Hematopoietic multipotent progenitor cell treated with erythropoietin and hydrocortisone succinate and interleukin-3 and kit ligand, for 4 days (in vitro differentiated cells): ENCODE results near the gene TAF1B.
A peak's percentile ranks its signal among the peaks of the same experiment; 100 is the strongest.

Source experiments
- DNase-seq: peaks from one replicate; pipeline ENCODE4 v3.0.0-alpha.2; 2015

TAF1B gene

DNA sequence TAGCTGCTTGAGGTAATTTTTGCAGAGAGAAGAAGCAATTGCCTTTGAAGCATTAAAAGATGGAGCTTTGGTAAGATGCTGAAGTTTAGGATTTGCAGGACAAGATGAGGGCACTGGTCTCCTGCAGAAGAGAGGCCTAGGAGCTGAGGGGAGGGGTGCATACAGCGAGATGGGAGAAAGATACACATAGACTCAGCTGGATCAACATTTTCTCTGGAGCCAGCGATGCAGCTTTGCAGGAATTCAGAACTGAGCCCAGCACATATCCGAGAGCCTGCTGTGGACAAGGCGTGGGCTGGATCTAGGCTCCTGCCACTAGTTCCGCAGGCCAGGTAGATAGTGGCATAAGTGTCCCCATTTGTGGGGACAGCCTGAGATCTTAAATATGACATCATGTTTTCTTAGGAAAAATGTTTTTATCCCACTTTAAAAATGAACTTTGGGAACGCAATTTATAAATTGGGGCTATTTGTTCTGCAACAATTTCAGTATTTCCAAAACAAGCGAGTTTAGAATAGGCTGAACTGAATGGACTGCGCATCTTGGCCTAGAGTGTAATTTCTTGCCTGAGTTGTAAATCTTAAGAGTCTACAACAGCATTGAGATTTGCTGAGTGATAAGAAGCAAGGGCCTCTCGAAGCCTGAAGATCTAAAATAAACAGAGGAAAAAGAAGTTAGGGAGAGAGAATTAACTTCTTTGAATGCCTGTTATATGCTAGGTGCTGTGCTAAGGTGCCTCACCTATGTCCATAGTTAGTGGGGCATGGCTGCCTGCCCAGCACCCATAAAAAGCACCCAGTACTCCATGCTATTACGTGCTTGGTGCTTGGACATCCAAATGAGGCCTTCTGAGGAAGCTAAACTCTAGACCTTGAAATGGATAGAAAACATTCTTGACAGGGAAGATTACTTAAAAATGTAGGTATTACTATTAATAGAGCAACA, 125.6 kb downstream of the TAF1B start:
- no peak for DNase-seq

DNA sequence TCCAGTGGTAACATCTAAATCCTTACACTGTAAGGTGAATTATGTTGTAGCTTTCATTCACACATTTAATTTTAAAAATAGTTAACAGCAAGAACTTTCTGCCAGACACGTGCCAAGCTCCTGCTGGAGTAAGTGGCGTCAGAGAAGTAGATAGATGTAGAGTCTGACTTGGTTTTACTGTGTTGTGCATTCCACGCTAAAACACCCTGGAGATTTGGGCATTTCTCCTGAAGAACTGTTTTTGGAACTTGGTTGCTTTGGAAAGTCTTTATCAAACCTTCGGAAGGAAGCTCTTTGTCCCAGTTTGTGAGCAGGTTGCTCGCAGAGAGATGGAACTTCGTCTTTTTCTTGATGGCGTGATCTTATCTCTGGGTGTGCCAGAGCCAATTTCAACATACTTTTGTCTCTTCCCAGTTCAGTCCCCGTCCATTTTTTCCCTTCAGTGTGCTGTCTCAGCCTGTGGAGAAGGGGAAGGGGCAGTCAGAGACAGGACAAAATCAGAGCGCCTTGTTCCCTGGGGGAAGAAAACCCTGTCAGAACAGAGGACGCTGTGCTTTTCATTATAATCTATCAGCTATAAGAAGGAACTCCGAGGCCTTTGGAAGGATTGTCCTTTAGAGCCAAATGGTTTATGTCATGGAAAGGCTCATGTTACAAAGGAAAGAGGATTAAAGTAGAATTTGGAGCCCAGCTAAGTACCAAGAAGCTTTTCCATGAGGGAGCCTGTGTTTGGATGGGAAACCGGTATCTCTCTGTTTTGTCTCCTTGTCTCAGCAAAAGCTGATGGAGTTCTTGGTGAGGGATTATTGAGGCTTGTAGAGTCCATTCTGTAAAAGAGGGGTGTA, 127.1 kb downstream of the TAF1B start:
- no peak for DNase-seq

DNA sequence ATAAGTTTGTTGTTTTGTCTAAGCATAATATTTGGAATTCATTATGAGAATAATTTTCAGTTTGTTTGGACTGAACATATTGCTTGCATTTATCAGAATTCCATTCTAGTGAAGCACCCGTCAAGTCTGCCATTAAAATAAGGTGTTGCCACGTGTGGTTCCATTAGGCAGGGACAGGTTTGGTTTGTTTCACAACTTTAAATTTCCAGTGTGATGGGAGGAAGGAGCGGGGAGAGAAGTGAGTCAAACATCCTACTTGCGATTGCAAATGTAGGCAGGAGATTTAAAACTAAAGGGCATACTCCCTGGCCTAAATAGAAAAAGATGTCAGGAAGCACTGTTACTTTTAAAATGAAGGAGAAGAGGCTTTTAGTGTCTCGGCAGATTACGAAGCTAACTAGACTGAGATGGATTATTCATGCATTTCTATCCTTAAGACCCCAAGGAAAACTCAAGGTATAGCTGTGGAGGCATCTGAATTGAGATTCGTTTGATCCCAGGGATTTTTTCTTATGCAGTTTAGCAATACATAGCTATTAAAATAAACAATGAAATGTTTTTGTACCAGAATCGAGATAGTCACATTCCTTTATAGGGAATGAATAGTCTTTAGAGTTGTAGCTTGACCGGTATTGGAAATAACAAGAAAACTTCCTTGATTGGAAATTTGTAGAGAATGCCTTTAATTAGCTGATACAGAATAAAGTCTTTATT, 128.0 kb downstream of the TAF1B start:
- no peak for DNase-seq

DNA sequence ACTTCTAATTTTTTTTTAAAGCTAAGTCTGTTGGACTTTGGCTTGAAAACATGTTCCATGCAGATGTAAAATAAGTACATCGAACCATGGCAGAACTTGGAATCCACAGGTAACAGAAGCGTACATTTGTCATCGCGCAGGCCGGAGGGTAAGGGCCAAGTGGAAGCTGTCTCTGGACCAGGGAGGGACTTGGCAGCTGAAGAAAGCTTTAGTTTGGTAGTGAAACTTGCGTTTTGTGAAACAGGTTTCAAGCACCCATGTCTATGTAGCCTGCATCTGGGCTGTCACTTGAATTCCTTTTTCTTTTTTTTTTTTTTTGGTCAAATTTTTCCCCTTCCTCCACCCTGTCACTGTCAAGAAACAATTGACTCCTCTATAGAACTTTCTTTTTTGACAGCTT, 128.6 kb downstream of the TAF1B start:
- DNase-seq: no peak

DNA sequence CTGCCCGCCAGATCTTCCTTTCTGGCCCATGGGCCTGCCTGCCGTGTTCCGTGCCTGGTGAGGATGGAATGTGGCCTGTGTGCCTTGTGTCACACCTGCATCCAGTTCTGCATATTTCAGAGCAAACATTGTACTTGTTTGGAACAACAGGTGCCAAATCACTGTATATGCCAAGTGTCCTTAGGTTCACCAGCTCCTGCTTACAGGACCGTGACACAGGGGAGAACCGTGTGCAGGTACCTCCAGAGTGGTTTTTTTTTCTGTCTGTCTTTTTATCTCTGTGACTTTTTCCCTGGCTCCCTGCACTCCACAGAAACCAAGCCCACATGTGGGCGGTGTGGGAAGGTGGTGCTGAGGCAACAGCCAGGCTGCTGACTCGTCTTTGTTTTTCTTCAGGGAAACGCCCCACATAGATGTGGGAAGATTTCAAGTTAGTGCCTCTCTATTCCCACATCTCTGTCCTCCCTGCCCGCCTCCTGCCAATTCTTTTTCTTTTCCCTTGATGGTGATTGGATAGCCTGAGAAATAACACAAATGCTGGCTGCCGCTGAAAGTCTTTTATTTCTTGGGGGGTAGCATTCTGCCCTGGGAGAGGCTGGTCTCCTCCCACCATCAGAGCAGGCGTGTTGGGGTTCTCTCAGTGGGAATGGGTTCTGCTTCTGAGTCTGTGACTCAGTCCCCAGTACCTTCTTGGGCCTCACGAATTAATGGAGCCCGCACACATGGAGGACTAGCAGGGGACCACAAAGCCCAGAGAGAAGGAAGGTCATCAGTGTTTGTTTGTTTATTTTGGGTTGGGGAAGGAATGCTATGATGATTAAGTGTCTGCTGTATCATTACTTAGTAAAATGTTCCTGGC, 129.6 kb downstream of the TAF1B start:
- DNase-seq: no peak

DNA sequence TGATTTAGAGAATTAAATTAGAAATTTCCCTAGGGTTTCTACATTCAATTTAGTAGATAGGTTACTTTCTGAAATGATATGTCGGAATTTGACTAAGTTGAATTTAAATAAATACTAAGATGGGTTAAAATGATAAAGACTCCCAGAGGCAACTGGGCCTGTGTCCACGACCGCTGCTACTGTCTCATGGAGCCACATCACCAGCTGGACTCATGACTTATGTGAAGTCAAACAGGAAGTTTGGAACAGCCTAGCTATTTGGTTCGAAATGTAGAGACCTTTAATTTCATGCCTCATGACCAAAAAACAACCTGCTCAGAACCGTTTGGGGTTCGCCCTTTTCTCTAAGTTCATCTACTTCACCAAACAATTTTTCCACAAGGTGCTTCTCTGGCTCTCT, 130.4 kb downstream of the TAF1B start:
- DNase-seq: no peak

DNA sequence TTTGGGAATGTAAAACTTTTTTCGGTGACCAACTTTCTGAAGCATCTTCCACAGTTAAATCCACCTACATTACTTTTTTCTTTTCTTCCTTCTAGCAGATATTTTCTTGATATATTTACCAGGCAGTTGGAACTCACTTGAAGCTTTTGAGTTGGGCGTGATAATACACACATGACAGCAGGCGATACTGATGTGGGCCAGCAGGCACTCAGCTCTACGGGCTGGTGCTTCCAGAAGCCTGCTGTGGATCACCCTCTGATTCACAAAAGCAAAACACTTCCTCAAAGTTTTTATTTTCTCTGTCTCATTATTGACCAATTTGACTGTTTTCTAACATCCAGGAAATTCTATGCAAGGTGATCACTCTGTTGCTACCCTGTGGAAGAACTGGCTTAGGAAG, 131.1 kb downstream of the TAF1B start:
- no peak for DNase-seq

DNA sequence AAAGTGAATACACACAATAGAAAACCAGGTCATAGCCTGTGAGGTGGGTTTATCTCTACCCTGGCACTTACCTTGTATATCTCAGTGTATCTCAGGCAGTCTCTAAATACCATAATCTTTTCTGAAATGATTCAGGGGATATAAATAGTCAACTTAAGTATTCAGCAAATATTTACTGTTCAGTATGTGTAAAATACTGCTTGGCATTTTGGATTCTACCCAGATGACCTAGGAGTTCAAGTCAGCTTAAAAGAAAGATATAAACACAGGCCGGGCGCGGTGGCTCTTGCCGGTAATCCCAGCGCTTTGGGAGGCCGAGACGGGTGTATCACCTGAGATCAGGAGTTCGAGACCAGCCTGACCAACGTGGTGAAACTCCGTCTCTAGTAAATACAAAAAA, 132.1 kb downstream of the TAF1B start:
- no peak for DNase-seq

DNA sequence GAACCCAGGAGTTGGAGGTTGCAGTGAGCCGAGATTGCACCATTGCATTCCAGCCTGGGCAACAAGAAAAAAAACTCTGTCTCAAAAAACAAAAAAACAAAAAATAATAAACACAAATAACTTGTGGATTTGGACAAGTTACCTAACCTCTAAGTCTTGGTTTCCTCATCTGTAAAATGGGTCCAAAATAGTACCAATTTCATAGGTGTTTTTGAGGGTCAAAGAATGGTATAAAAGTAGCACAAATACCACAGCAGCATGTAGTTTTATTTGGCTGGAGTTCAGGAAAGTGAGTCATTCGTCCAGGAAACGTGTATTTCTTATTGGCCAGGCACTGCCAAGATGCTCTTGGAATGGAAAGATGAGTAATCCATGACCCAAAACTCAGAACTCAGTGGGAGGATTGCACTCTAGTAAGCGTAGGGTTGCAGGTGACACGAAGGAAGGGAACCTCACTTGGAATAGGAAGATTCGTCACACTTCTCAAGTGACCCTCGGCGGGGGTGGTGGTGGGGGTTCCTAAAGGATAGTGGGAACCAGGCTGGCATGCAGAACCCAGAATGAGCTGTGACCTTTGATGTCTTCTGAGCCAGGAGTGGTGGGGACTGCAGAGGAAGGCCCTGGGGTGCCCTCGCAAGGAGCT, 132.7 kb downstream of the TAF1B start:
- DNase-seq: peak; percentile 27

DNA sequence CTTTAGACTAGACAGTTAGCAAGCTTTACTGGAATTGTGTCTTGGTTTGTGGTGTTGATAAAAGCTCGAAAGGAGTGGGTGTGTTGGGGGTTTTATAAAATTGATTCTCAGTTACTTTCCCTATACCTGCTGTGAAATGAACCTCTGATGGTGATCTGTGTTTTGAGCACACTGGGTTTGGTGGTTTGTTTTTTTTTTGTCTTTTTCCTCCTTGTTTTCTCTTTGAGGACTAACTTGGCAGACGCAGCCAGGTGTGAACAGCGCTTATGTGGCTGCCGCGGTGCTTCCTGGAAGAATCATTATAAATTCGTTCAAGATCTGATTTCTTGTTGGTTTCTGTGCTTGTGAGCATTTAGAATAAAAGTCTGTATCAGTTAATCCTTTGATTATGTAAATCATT, 136.7 kb downstream of the TAF1B start:
- no peak for DNase-seq

DNA sequence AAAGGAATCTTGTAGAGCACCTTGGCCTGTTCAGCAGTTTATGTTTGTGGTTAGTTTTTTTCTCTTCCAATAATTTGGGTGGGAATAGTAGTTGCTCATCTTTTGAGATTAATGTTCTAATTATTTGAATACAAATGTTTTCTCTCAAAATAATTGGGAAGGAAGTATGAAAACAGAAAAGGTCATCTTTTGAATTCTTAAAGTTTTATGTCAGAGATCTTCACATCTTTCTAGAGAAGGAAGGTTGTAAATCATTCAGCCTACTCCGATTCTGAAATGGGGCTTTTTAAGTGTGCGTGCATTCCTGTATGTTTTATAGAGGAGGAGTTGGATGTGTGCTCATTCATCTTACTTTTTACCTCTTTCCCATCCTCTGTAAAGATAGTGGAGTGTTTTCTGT, 137.2 kb downstream of the TAF1B start:
- DNase-seq: no peak

DNA sequence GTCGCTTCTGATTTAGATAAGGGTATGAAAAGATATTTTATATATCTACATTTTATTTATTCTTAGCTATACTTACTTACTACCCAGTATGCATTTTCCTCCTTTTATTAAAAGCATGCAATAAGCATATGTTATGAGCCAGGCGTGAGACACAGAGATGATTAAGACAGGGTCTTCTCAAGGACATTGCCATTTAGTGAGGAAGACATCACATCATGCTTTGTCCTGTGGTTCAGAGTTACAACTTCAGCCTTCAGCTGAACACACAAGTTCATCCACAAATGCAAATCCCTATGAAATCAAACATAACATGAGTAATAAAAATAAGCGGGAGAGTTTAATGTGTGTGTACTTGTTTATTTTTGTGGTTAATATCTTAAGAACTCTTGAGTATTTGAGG, 138.4 kb downstream of the TAF1B start:
- no peak for DNase-seq

DNA sequence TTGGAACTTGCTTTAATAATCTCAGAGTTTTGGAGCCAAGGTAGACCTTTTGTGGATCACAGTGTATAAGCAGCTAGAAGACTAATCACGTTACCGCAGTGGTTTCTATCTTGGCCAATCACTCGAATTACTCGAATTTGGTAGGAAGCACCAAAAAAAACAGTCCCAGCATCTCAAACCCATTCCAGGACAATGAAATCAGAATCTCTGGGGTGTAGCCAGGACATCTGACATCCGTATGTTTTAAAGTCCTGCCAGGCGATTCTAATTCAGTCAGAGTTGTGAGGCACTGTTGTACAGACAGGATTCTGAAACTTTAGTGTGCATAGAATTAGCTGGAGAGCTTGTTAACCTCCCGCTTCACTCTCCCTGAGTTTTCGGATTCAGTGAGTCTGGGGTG, 139.0 kb downstream of the TAF1B start:
- DNase-seq: no peak

DNA sequence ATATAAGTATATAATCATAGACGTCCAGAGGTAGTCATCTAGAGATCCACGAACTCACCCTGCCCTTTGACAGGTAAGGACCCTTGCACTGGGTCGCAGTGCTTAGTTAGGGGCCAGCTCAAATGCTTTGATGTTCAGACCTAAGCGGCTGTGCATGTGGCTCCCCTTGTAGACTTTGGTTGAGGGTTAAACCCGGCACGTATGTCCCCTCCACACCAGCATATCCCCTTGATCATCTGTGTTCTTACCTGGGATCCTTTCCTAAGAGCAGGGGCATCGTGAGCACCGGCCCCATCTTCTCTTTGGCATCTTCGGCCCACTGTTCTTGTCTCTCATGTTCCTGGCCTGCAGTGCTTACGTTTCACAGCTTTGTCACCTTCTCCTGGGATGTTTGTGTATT, 139.6 kb downstream of the TAF1B start:
- no peak for DNase-seq

DNA sequence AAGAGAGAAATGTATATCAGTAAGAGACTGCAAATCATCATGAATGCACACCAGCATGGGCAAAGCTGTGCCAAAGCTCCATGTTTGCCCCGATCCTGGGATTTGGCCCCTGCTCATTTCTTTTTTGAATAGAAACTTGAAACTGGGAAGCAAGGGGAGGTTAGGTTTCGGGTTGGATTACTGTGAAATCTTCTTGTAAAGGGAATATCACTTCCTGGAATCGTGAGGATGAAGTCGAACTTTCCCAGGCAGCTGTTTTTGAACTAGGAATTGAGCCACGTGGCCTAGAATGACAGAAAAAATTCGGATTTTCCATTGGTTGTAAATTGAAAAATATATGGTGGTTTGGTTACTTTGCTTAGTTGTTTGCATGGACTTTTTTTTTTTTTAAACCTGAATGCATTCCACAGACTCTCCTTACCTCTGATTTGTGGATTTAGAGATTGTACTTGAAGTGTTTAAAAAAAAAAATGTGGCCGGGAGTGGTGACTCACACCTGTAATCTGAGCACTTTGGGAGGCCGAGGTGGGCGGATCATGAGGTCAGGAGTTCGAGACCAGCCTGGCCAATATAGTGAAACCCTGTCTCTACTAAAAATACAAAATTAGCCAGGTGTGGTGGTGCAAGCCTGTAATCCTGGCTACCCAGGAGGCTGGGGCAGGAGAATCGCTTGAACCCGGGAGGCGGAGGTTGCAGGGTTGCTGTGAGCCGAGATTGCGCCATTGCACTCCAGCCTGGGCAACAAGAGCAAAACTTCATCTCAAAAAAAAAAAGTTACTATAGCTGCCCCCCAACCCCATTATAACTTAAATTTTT, 140.3 kb downstream of the TAF1B start:
- no peak for DNase-seq
